Measurements from ENCODE around the gene LRRC32.

The LRRC32 gene

GRCh38 chr11:76699451-76700091 is 29.0 kb upstream of the LRRC32 start:
- peak; percentile 17 for DNase-seq (ENCODE audit: low spot score)

GRCh38 chr11:76698321-76699043 is 27.9 kb upstream of the LRRC32 start:
- DNase-seq (ENCODE audit: low spot score), result no peak

- DNase-seq (ENCODE audit: low spot score), result no peak
Measured at GRCh38 chr11:76696756-76697155, 26.2 kb upstream of the LRRC32 start.

- no peak for DNase-seq (ENCODE audit: low spot score)
Measured at GRCh38 chr11:76695771-76696170, 25.2 kb upstream of the LRRC32 start.

- DNase-seq (ENCODE audit: low spot score), result no peak
Measured at GRCh38 chr11:76695133-76695532, 24.6 kb upstream of the LRRC32 start.

GRCh38 chr11:76694664-76695063 is 24.1 kb upstream of the LRRC32 start:
- peak; percentile 30 for DNase-seq (ENCODE audit: low spot score)

- no peak for DNase-seq (ENCODE audit: low spot score)
Measured at GRCh38 chr11:76693806-76694205, 23.3 kb upstream of the LRRC32 start.

- DNase-seq (ENCODE audit: low spot score), result peak; percentile 40
Measured at GRCh38 chr11:76692956-76693355, 22.4 kb upstream of the LRRC32 start.

- no peak for DNase-seq (ENCODE audit: low spot score)
Measured at GRCh38 chr11:76691655-76692054, 21.1 kb upstream of the LRRC32 start.

- DNase-seq (ENCODE audit: low spot score), result no peak
Measured at GRCh38 chr11:76690736-76691135, 20.2 kb upstream of the LRRC32 start.

GRCh38 chr11:76689313-76690260 is 19.0 kb upstream of the LRRC32 start:
- DNase-seq (ENCODE audit: low spot score), result no peak

GRCh38 chr11:76688146-76688545 is 17.6 kb upstream of the LRRC32 start:
- no peak for DNase-seq (ENCODE audit: low spot score)

GRCh38 chr11:76686261-76687079 is 15.9 kb upstream of the LRRC32 start:
- no peak for DNase-seq (ENCODE audit: low spot score)

GRCh38 chr11:76685831-76686230 is 15.3 kb upstream of the LRRC32 start:
- DNase-seq (ENCODE audit: low spot score), result no peak

GRCh38 chr11:76685237-76685636 is 14.7 kb upstream of the LRRC32 start:
- DNase-seq (ENCODE audit: low spot score), result no peak

- no peak for DNase-seq (ENCODE audit: low spot score)
Measured at GRCh38 chr11:76684516-76684915, 14.0 kb upstream of the LRRC32 start.

- DNase-seq (ENCODE audit: low spot score), result no peak
Measured at GRCh38 chr11:76683161-76684095, 12.9 kb upstream of the LRRC32 start.

GRCh38 chr11:76682684-76683083 is 12.1 kb upstream of the LRRC32 start:
- no peak for DNase-seq (ENCODE audit: low spot score)

- DNase-seq (ENCODE audit: low spot score), result no peak
Measured at GRCh38 chr11:76682106-76682505, 11.6 kb upstream of the LRRC32 start.

Data from kidney tubule cell (primary cell).